NCI-H446 (cell line): ENCODE results near the gene SETD2.
"Not testable (repeated sequence)": the region's sequence is repeated elsewhere in the genome, so short reads cannot be mapped to it uniquely, and the experiment has no call there.

Source experiments
- DNase-seq, 2 experiments: peaks; one replicate each; lab custom pipeline; 2025; lab: John Stamatoyannopoulos, UW

SETD2 gene

DNA sequence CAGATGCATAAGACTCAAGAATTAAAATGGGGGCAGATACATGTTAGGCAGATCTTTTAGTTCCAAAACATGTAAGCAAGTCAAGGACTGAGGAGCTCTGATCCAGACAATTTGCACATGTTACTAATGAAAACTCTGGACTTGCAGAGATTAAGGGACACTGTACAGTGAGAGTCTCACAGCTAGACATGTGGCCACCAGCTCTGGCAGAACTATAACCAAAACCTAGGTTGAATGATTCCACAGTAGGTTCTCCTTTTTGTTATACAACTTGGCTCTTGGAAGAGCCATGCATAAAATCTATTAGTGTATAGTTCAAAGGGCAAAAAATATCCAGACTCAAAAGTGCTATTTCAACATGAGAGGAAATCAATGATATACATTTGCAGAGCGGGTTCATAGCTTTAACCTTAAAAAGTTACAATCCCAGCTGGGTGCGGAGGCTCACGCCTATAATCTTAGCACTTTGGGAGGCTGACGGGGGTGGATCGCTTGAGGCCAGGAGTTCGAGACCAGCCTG lies 61.8 kb downstream of the SETD2 start:
- no peak for DNase-seq

DNA sequence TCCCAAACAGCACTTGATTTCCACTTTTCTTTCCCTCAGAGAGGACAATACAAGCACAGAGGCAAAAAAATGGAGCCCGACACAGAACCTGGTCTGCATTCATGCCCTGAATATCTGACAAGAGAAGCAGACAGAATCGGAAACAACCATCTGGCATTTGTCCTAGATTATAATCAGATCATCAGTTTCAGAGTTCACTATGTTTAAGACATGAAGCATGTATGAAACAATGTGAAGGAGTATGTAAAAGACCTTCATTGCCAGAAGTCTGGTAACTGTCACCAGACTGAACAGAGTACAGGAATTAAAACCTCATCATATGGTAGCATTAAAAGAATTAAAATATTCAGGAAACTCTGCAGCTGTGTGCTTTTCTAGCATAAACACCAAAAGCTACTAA lies 65.0 kb downstream of the SETD2 start:
- DNase-seq = no peak

DNA sequence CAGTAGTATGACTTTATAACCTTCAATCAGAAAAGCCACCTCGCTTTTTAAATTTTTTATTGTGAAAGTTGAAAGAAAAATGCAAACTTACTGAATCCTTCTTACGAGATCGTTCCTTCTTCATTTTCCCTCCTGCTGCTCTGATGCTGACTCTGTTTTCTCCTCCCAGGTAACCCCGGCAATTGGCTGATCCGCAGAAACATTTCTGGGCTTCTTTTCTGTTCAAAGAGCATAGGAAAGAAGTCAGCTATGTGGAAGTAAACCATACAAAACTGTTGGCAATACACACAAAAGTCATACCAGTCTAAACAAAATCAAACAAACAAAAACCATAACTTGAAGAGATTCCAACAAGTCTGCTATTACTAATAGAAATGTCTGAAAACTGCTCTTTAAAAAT lies 66.0 kb downstream of the SETD2 start:
- no peak for DNase-seq

DNA sequence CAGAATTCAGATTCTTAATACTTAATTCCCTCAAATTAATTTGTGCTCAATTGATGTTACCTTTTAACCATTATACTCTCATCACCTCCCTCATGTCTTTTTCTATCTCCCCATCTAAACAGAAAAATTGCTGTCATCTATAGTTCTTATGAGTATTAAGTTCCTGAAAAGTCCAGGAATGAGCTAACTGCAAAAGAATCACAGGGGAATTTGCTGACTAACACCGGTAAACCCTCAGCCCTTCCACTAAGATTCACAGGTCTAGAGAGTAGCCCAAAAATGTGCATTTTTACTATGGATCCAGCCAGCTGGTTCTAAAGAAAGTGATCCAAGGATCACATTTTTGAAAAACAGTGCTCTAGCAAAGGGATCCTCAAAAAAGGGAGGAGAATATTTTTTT lies 67.0 kb downstream of the SETD2 start:
- DNase-seq = no peak

DNA sequence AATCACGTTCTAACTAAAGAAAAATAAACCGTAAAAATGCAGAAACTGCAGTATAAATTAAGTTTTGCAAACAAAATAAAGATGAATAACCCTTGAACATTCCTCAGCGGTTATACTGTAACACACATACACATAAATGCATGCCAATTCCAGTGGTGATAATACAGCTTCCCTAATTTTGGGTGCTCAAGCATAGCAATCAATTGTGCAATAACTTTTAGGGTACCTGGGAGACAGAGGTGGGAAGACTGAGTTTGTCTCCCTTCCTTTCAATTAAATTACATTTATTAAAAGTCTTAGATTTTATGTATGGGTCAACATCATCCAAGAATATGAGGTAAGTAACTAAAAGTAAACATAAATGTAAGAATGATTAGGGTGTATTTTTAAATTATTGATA lies 71.8 kb downstream of the SETD2 start:
- DNase-seq = no peak

DNA sequence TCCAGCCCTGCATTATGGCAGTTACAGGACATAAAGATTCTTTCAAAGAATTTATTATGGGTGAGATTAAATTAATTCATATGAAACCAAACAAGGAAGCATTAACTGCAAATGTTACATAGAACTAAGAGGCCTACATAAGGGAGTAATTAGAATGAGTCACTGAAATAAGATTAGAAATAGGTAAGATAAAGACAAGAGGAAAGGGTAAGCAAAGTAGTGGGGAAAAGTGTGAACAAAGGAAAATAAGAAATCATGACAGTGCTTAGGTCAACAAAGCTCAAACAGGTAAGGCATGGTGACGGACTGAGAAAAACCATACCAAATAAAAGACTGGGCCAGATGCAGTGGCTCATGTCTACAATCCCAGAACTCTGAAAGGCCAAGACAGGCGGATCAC lies 74.3 kb downstream of the SETD2 start:
- DNase-seq = no peak

DNA sequence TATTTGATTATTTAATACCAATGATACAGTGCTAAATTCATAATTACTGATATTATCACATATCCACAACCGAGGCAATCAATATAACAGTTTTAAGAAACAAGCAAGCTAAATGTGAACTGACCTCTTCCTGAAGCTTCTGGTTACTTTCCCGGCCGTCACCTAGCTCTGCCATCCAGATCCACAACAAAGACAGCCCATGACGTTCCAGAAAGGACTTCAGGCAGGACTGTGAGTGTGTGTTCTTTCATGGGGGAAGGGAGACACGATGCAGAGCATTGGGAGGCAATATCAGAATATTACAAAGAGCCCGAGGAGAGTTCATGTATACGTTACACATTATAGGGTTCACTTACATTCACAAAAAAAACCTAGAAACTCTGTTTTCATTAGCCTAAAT lies 77.8 kb downstream of the SETD2 start:
- no peak for DNase-seq

DNA sequence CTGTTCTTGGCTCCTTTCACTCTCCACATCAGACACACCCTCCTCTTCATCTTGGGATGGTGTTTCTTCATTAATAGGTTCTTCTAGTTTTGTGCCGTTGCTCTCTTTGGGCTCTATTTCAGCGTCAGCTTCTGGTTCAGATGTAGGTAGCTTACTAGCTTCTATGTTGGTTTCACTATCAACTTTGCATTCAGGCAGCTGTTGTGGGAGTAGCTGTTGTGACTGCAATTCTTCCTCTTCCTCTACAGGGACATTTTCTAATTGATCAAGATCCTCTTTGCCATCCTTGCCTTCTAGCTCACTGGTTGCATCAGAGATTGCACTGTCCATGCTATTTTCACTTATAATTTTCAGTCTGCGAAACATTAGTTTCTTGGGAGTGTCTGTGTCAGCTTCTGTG lies 80.1 kb downstream of the SETD2 start:
- DNase-seq = no peak

DNA sequence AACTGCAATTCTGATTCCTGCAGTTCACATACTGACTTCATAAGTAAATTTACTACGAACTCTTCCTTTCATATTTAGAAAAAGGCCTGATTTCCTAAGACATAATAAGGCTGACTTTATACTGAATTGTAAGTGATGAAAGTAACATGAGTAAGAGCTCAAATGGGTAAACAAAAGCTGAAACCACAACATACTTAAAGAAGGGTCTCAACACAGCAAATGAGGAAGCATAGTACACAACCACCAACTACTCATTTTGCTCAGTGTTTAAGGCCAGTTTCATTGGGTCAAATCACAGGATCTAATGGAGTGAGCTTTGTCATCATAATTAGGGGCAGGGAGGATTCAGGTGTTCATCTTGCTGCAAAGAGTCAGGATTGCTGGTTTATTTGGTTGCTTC lies 81.4 kb downstream of the SETD2 start:
- DNase-seq = no peak

DNA sequence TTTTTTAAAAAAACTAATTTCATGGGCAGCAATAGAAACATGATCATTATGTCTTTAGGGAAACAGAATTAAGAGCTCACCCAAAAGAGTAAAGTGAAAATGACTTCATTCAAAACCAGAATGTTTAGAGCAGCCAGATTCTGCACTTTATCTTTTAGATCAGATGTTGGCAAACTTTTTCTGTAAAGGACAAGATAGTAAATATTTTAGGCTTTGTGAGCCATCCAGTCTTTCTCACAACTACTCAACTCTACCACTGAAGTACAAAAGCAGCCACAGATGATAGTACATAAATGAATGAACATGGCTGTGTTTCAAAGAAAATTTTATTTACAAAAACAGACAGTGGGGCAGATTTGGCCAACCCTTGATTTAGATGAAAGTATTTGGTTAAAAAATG lies 84.5 kb downstream of the SETD2 start:
- DNase-seq = no peak

DNA sequence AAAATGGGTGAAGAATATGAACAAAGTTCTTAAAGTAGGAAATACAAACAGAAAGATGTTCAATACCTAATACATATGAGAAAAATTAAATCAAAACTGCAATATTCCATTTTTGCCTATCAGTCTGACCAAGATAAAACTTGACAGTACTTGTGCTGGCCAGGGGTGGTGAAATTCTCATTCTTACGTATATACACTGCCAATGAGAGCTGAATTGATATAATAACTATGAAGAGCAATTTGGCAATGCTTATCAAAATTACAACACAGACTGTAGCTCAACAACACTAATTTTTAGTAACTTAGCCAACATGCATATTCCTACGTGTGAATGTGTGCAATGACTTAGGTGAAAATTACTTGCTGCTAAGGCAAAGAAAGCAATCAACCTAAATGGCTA lies 90.2 kb downstream of the SETD2 start:
- DNase-seq = no peak

DNA sequence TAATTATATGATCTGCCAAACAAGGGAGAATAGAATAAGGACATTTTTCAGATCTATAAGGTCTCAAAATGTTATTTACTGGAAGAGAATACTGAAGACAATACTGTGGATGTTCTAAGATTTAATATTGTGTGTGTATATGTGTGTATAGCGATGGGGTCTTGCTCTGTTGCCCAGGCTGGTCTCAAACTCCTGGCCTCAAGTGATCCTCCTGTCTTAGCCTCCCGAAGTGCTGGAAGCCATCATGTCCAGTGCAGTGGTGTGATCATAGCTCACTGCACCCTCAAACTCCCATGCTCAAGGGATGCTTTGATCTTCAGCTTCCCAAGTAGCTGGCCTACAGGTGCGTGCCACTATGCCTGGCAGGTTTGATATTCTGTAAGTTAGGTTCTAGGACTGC lies 93.1 kb downstream of the SETD2 start:
- DNase-seq = no peak

DNA sequence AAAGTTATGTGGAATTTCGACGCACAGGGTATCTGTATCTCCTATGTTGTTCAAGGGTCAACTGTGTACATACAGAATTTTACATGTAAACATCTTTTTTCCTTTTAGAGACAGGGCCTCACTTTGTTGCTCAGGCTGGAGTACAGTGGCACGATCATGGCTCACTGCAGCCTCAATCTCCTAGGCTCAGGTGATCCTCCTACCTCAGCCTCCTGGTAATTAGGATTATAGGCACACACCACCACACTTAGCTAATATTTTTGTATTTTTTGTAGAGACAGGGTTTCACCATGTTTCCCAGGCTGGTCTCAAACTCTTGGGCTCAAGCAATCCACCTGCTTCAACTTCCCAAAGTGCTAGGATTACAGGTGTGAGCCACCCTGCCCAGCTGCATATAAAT lies 97.7 kb downstream of the SETD2 start:
- DNase-seq = not testable (repeated sequence)

DNA sequence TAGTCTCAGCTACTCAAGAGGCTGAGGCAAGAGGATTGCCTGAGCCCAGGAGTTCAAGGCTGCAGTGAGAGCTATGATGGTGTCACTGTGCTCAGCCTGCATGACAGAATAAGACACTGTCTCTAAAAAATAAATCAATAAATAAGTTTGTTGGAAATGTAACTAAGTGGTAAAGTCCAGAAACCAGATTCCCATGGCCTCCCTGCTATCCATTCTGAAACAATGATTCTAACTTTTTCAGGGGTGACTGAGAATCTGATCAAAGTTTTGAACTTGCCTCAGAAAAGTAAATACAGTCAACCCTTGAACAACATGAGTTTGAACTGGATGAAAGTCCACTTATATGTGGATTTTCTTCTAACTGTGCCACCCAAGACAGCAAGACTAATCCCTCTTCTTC lies 98.2 kb downstream of the SETD2 start:
- no peak for DNase-seq

DNA sequence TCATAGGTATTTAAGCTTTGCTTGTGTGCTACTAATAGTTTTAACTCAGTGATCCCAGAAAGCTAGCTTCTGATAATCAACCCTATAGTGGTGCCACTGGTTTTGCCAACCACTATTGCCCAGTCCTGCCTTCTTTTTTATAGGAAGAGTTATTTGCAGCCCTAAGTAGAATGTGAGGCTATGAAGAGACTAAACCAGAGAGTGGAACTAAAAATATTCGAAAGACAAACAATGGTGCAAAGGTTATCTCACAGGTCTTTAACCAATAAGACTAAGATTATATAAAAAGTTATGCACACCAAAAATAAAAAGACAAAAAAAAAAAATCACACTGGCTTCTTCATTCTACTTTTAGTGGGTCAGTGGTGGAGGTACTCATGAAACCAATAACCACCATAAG lies 98.9 kb downstream of the SETD2 start:
- no peak for DNase-seq

DNA sequence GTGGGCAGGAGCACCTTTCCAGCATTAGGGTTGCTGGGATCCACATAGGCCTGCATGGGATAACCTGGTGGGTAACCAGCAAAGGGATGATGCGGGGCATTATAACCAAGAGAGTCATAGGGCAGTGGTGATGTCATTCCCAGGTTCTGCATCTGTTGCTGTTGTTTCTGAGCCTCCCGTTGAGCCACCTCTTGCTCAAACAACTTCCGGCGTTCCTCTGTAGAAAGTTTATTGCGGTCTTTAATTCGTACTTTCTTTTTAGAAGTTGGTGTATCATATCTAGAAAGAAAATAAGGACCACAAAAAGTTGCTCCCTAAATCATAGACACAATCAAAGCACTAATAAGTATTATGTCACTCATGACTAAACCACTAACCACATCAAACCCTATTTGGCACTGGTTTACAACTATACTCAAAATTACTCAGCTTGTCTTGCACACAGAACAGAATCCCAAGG lies 106.7 kb downstream of the SETD2 start:
- no peak for DNase-seq

DNA sequence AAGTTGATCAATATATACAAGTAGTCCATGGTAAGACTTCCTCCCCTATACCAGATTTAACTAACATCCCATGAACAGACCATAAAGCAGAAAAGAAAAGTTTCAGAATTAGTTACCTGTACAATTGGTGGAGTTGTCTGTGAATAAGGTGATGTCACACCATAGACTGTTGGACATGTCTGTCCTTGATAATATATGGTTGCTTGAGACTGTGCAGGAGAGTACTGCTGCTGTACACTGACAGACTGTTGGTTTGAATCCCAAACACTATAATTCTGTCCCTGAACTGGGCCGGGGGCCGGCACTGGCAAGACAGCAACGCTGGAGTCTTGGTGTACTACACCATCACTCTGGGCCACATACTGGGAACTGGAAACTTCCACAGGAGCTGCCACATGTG lies 107.2 kb downstream of the SETD2 start:
- no peak for DNase-seq

DNA sequence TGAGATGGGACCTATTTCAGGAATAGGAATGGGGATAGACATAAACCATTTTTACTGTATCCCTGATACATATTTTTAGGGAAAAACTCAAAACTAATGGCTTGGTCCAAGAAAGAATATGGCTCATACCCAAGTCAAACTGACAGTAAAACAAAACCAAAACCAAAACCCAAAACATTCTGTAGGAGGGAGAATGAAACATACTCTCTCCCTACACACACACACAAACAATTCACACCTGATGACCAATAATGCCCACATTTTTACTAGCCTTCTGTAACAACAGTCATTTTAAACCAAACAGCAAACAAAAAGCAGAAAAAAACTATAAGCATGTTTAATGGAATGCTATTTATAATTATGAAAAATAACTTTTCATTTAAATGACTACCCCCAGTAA lies 109.5 kb downstream of the SETD2 start:
- DNase-seq = no peak

DNA sequence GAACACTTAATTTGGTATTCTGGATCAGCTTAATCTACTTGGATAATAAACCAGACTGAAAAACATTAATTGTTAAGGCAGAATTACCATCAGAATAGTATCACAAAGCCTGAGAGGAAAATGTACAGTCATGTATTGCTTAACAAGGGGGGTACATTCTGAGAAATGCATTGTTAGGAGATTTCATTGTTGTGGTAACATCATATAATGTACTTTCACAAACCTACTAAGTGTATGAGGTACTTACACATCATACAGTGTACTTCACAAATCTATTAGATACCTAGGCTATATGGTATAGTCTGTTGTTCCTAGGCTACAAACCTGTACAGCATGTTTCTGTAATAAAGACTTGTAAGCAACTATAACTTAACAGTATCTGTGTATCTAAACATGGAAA lies 116.2 kb downstream of the SETD2 start:
- DNase-seq = no peak

DNA sequence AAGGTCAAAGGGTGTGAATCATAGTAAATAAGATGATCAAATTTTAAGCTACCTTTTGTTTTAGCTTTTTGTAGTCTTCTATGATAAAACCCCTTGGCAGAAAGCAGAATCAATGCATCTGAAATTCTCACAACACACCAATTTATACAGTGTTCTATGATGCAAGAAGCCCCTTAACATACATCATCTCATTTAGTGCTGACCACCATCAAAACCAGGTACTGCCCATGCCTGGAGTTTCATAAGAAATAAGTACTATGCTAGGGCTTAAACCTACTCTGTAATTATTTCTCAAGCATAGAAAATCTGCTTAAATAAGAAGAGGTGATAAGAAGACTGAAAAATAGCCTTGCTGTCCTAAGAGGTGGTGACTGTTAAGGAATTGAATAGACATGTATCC lies 116.8 kb downstream of the SETD2 start:
- DNase-seq = no peak

DNA sequence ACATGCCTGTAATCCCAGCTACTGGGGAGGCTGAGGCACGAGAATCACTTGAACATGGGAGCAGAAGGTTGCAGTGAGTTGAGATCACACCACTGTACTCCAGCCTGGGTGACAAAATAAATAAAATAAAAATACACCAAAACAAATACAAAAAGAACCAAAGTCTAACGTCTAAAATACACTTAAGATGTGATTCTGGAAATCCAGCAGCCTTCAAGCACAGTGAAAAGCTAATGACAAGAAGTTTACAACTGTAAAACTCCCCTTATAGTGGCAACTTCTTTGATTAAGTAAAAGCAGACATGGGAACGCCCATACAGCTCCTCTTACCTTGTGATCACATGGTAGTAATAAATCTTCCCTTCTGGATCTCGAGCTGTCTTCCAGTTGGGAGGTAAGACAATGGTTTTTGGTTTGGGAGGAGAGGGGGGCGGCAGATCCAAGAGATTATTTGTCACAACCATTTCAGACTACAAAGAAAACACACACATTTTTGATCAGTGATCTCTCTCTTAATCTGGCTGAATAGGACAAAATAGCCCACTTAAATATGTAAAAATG lies 121.6 kb downstream of the SETD2 start:
- DNase-seq = no peak

DNA sequence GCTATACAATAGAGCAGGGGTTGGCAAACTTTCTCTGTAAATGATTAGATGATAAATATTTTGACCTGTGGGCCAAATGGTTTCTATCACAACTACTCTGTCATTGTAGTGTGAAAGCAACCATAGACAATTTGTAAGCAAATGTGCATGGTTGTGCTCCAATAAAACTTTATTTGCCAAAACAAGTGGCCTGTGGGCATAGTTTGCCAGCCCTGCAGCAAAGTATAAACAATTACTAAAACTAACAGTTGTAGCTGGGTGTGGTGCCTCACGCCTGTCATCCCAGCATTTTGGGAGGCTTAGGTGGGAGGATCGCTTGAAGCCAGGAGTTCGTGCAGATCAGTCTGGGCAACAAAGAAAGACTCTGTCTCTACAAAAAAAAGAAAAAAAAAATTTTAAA lies 122.8 kb downstream of the SETD2 start:
- DNase-seq = no peak

DNA sequence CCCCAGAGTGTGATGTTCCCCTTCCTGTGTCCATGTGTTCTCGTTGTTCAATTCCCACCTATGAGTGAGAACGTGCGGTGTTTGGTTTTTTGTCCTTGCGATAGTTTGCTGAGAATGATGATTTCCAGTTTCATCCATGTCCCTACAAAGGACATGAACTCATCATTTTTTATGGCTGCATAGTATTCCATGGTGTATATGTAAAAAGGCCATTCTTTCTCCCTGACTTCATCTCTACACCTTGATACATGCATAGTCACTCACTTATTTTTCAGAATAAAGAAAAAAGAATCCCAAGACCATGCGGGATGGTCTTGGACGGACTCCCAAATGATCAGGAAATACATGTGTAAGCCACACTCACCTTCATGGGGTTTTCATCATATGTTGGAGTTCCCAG lies 126.6 kb downstream of the SETD2 start:
- DNase-seq = not testable (repeated sequence)

DNA sequence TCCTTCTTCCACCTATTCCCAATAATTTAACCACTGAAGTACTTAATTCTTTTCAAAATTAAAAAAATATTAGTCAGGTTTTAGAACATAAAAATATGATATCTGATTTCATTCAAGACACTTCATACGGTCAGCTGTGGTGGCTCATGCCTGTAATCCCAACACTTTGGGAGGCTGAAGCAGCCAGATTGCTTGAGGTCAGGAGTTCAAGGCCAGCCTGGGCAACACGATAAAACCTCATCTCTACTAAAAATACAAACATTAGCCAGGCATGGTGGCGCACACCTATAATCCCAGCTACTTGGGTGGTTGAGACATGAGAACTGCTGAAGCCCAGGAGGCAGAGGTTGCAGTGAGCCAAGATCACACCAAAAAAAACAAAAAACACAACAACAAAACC lies 127.8 kb downstream of the SETD2 start:
- no peak for DNase-seq

DNA sequence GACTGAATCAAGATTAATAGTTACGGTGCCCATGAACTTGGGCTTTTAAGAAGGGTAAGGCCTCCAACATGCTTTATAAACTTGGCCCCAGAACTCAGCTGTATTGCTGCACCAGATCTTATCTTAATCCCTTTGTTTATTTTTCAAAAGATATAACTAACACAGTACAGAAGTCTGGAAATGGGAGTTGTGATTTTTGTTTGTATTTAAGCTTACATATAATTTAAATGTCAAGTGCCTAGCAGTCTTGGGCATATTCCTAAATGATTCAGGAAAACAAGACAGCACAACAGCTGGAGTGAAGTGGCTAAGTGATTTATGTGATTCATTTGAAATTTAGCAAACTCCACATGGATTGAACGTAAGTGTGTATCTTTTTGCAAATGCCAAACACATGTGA lies 128.3 kb downstream of the SETD2 start:
- no peak for DNase-seq
